ENCODE results near the gene PTPRN2.

DNA sequence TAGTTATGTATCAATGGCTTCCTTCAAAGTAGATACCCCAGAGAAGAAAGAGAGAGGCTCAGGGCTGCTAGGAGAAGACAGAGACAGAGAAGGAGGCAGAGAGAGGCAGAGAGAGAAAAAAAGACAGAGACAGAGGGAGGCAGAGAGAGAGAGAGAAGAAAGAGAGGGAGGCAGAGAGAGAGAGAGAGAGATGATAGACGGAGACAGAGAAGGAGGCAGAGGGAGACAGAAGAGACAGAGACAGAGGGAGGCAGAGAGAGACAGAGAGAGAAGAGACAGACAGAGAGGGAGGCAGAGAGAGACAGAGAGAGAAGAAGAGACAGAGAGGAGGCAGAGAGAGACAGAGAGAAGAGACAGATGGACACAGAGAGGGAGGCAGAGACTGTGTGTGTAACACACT lies 1062.9 kb downstream of the PTPRN2 start:
- TF ChIP-seq, protein P1, sequence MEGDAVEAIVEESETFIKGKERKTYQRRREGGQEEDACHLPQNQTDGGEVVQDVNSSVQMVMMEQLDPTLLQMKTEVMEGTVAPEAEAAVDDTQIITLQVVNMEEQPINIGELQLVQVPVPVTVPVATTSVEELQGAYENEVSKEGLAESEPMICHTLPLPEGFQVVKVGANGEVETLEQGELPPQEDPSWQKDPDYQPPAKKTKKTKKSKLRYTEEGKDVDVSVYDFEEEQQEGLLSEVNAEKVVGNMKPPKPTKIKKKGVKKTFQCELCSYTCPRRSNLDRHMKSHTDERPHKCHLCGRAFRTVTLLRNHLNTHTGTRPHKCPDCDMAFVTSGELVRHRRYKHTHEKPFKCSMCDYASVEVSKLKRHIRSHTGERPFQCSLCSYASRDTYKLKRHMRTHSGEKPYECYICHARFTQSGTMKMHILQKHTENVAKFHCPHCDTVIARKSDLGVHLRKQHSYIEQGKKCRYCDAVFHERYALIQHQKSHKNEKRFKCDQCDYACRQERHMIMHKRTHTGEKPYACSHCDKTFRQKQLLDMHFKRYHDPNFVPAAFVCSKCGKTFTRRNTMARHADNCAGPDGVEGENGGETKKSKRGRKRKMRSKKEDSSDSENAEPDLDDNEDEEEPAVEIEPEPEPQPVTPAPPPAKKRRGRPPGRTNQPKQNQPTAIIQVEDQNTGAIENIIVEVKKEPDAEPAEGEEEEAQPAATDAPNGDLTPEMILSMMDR (CRISPR knock-in tag; IDR thresholded peaks at IDR 0.05), result no peak
- TF ChIP-seq SALL1 (CRISPR knock-in tag; IDR thresholded peaks at IDR 0.05), result no peak
- no peak for TF ChIP-seq POLR2A (IDR thresholded peaks at IDR 0.05; ENCODE audit: insufficient read depth in 1 of 2, low read depth in 2 of 2, low read length in 2 of 2)
- TF ChIP-seq ZNF670 (CRISPR knock-in tag; IDR thresholded peaks at IDR 0.05; ENCODE audit: borderline replicate concordance), result no peak
- TF ChIP-seq ATF1 (CRISPR knock-in tag; IDR thresholded peaks at IDR 0.05), result no peak
- no peak for TF ChIP-seq JUN (CRISPR knock-in tag; IDR thresholded peaks at IDR 0.05)
- TF ChIP-seq BHLHE40 (IDR thresholded peaks at IDR 0.05; ENCODE audit: low read length), result no peak
- no peak for TF ChIP-seq SP2 (CRISPR knock-in tag; IDR thresholded peaks at IDR 0.05)
- TF ChIP-seq, protein P2, sequence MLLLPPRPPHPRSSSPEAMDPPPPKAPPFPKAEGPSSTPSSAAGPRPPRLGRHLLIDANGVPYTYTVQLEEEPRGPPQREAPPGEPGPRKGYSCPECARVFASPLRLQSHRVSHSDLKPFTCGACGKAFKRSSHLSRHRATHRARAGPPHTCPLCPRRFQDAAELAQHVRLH (CRISPR knock-in tag; IDR thresholded peaks at IDR 0.05; ENCODE audit: borderline replicate concordance, low read depth), result no peak
- no peak for TF ChIP-seq GTF2F1 (IDR thresholded peaks at IDR 0.05; ENCODE audit: low read length)
- TF ChIP-seq, protein P3, sequence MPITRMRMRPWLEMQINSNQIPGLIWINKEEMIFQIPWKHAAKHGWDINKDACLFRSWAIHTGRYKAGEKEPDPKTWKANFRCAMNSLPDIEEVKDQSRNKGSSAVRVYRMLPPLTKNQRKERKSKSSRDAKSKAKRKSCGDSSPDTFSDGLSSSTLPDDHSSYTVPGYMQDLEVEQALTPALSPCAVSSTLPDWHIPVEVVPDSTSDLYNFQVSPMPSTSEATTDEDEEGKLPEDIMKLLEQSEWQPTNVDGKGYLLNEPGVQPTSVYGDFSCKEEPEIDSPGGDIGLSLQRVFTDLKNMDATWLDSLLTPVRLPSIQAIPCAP (CRISPR knock-in tag; IDR thresholded peaks at IDR 0.05; ENCODE audit: low read depth), result no peak
- TF ChIP-seq FOXK2 (IDR thresholded peaks at IDR 0.05), result no peak
- no peak for TF ChIP-seq ZNF674 (CRISPR knock-in tag; IDR thresholded peaks at IDR 0.05; ENCODE audit: low read depth)
- no peak for TF ChIP-seq ZNF263 (CRISPR knock-in tag; IDR thresholded peaks at IDR 0.05)
